Activated naive CD4-positive, alpha-beta T cell (primary cell): Measurements from ENCODE around the gene SERTAD3.
"Not testable (repeated sequence)": the region's sequence is repeated elsewhere in the genome, so short reads cannot be mapped to it uniquely, and the experiment has no call there.

Experiments used
- DNase-seq, 4 experiments: peaks; one replicate each; lab custom pipeline; 2025; lab: John Stamatoyannopoulos, UW

Gene SERTAD3

GRCh38 chr19:40444000-40444824 lies at the start of gene SERTAD3:
TSS of gene SERTAD3 (minus strand) at chr19:40444335. CDS start at chr19:40442080, 2,255 bp downstream.
- DNase-seq: peak; percentile 91 to 98 (median 92)

- no peak for DNase-seq
These were observed 49.6 kb upstream of the SERTAD3 start for GRCh38 chr19:40493778-40494177.

GRCh38 chr19:40492274-40492673 lies 48.1 kb upstream of the SERTAD3 start:
- no peak for DNase-seq

GRCh38 chr19:40489882-40490230 lies 45.7 kb upstream of the SERTAD3 start:
- no peak for DNase-seq

- no peak for DNase-seq
These were observed 41.9 kb upstream of the SERTAD3 start for GRCh38 chr19:40486017-40486416.

- DNase-seq: not testable (repeated sequence)
These were observed 31.9 kb upstream of the SERTAD3 start for GRCh38 chr19:40475878-40476644.

- no peak for DNase-seq
These were observed 30.6 kb upstream of the SERTAD3 start for GRCh38 chr19:40474737-40475136.

- DNase-seq: no peak
These were observed 28.4 kb upstream of the SERTAD3 start for GRCh38 chr19:40472516-40472915.

GRCh38 chr19:40471111-40471510 lies 27.0 kb upstream of the SERTAD3 start:
- no peak for DNase-seq

- DNase-seq: no peak
These were observed 24.9 kb upstream of the SERTAD3 start for GRCh38 chr19:40469011-40469410.

GRCh38 chr19:40466985-40467734 lies 23.0 kb upstream of the SERTAD3 start, which contains the start of gene SPTBN4:
TSS of gene SPTBN4 (plus strand) at chr19:40467001. CDS start at chr19:40472622, 5,621 bp downstream.
- no peak for DNase-seq

- peak; percentile 57 to 76 (median 64) for DNase-seq
These were observed 22.3 kb upstream of the SERTAD3 start for GRCh38 chr19:40466219-40466984.

GRCh38 chr19:40465557-40466218 lies 21.6 kb upstream of the SERTAD3 start, which contains the start of gene BLVRB:
TSS of gene BLVRB (minus strand) at chr19:40465745. CDS start at chr19:40465688, 57 bp downstream.
- DNase-seq: peak; percentile 97 to 100 (median 98)

- DNase-seq: no peak
These were observed 21.0 kb upstream of the SERTAD3 start for GRCh38 chr19:40465025-40465556.

- peak; percentile 13 to 60 (median 42) for DNase-seq
These were observed 20.2 kb upstream of the SERTAD3 start for GRCh38 chr19:40464059-40465024.

GRCh38 chr19:40463587-40464037 lies 19.5 kb upstream of the SERTAD3 start:
- DNase-seq: not testable (repeated sequence)

GRCh38 chr19:40461669-40462221 lies 17.6 kb upstream of the SERTAD3 start:
- DNase-seq: no peak

- no peak for DNase-seq
These were observed 16.1 kb upstream of the SERTAD3 start for GRCh38 chr19:40460185-40460584.

- no peak for DNase-seq
These were observed 14.5 kb upstream of the SERTAD3 start for GRCh38 chr19:40458597-40458974.
